HCEC 1CT (cell line): ENCODE results near the gene VWA1.
"Not testable (repeated sequence)": the region's sequence is repeated elsewhere in the genome, so short reads cannot be mapped to it uniquely, and the experiment has no call there.

Experiments
- DNase-seq: peaks from one replicate; pipeline ENCODE4 v3.0.0-alpha.2; 2017

Gene VWA1

GRCh38 chr1:1459711-1460110 is 24.2 kb downstream of the VWA1 start:
- not testable (repeated sequence) for DNase-seq

- DNase-seq: no peak
Observed at GRCh38 chr1:1460540-1461130, 25.1 kb downstream of the VWA1 start.

GRCh38 chr1:1461721-1462317 is 26.3 kb downstream of the VWA1 start:
- DNase-seq: no peak

GRCh38 chr1:1462318-1462966 is 27.0 kb downstream of the VWA1 start:
- peak; percentile 34 for DNase-seq

GRCh38 chr1:1463312-1463711 is 27.8 kb downstream of the VWA1 start:
- no peak for DNase-seq

GRCh38 chr1:1468196-1468985 is 32.9 kb downstream of the VWA1 start:
- DNase-seq: not testable (repeated sequence)

- no peak for DNase-seq
Observed at GRCh38 chr1:1470626-1471388, 35.3 kb downstream of the VWA1 start.

GRCh38 chr1:1471389-1472052 is 36.0 kb downstream of the VWA1 start, which contains the start of gene ATAD3B:
Gene ATAD3B, plus strand, starts transcription at chr1:1471765. Its CDS starts 120 bp downstream, at chr1:1471885.
- peak; percentile 90 for DNase-seq

GRCh38 chr1:1472053-1472876 is 36.8 kb downstream of the VWA1 start:
- not testable (repeated sequence) for DNase-seq

- not testable (repeated sequence) for DNase-seq
Observed at GRCh38 chr1:1476011-1476410, 40.5 kb downstream of the VWA1 start.

- DNase-seq: no peak
Observed at GRCh38 chr1:1477206-1477605, 41.7 kb downstream of the VWA1 start.

GRCh38 chr1:1479547-1480487 is 44.3 kb downstream of the VWA1 start:
- no peak for DNase-seq

- DNase-seq: not testable (repeated sequence)
Observed at GRCh38 chr1:1480488-1480867, 45.0 kb downstream of the VWA1 start.

- DNase-seq: not testable (repeated sequence)
Observed at GRCh38 chr1:1481811-1482210, 46.3 kb downstream of the VWA1 start.

GRCh38 chr1:1482856-1483255 is 47.4 kb downstream of the VWA1 start:
- DNase-seq: no peak

- DNase-seq: no peak
Observed at GRCh38 chr1:1483714-1484113, 48.2 kb downstream of the VWA1 start.

GRCh38 chr1:1484976-1485750 is 49.7 kb downstream of the VWA1 start:
- DNase-seq: not testable (repeated sequence)

- not testable (repeated sequence) for DNase-seq
Observed at GRCh38 chr1:1485755-1486317, 50.3 kb downstream of the VWA1 start.

GRCh38 chr1:1487701-1488100 is 52.2 kb downstream of the VWA1 start:
- no peak for DNase-seq
